ENCODE data around the gene DGKQ. TPM values are rescaled to one million over a fixed set of nuclear protein-coding genes. Genes with fewer than 3 reads are reported as not detected.

The DGKQ gene
- total RNA-seq, 1 experiment from 2014 or later: 12.2 TPM

DNA sequence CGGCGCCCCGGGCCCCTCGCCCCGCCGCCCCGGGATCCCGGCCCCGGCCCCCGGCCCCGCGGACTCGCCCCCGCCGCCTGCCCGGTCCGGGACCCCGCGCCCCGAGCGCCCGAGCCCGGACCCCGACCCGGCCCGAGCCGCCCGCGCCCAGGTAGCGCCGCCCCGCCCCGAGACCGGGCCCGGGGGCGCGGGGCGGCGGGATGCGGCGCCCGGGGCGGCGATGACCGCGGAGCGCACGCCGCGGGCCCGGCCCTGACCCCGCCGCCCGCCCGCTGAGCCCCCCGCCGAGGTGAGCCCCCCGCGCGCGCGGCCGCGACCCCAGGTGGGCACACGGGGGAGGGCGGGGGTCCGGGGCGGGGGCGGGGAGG, 38.3 kb upstream of the DGKQ start:
- CTCF ChIA-PET: interaction anchor here (0.6 kb wide), 1 partner anchor 194 kb away, joined by 7 read pairs; no protein-coding TSS in a partner anchor
- POLR2A ChIA-PET: no interaction called here
- Histone ChIP-seq H3K27ac (ENCODE audit: low read length) (no peak overlapping the region), H3K36me3 (ENCODE audit: control insufficient read depth, insufficient read depth, low read length) (no peaks in the 10 kb centered on the region), H3K27me3 (ENCODE audit: control insufficient read depth, insufficient read depth, low read length) (no peaks in the 10 kb centered on the region), H3K4me3 (ENCODE audit: low read depth in 2 of 2, low read length in 2 of 2) (no peak overlapping the region), H3K9me3 (ENCODE audit: control insufficient read depth, insufficient read depth, low read depth, low read length) (no peaks in the 10 kb centered on the region), H3K4me1 (ENCODE audit: control insufficient read depth, insufficient read depth, low read length) (no peaks in the 10 kb centered on the region; the same call in 1 of the 2 replicates)
- no TSS peak for BruUV-seq (replicated peaks)
- in situ Hi-C loops (cut with HindIII; ENCODE audit: low pct_unique_long_range_greater_than_20kb, low sequenced_read_pairs) (no loop called here), intact Hi-C loops (cut with micrococcal nuclease; ENCODE audit: unreplicated experiment) (no loop called here)
- DNase-seq (ENCODE audit: low read depth, low spot score) (no peak), ATAC-seq (peak; percentile 8; the same call in 1 of the 2 replicates)
- TF ChIP-seq, protein P1, sequence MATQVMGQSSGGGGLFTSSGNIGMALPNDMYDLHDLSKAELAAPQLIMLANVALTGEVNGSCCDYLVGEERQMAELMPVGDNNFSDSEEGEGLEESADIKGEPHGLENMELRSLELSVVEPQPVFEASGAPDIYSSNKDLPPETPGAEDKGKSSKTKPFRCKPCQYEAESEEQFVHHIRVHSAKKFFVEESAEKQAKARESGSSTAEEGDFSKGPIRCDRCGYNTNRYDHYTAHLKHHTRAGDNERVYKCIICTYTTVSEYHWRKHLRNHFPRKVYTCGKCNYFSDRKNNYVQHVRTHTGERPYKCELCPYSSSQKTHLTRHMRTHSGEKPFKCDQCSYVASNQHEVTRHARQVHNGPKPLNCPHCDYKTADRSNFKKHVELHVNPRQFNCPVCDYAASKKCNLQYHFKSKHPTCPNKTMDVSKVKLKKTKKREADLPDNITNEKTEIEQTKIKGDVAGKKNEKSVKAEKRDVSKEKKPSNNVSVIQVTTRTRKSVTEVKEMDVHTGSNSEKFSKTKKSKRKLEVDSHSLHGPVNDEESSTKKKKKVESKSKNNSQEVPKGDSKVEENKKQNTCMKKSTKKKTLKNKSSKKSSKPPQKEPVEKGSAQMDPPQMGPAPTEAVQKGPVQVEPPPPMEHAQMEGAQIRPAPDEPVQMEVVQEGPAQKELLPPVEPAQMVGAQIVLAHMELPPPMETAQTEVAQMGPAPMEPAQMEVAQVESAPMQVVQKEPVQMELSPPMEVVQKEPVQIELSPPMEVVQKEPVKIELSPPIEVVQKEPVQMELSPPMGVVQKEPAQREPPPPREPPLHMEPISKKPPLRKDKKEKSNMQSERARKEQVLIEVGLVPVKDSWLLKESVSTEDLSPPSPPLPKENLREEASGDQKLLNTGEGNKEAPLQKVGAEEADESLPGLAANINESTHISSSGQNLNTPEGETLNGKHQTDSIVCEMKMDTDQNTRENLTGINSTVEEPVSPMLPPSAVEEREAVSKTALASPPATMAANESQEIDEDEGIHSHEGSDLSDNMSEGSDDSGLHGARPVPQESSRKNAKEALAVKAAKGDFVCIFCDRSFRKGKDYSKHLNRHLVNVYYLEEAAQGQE (IDR thresholded peaks at IDR 0.05; ENCODE audit: insufficient read depth in 1 of 2, low read depth in 2 of 2, low read length in 1 of 2): no peak
- TF ChIP-seq SIN3A (IDR thresholded peaks at IDR 0.05; ENCODE audit: borderline replicate concordance, insufficient read depth, low read depth, low read length) (no peak), TCF7L2 (IDR thresholded peaks at IDR 0.05; ENCODE audit: low read depth, low read length) (no peak), POLR2AphosphoS5 (IDR thresholded peaks at IDR 0.05; ENCODE audit: low read depth, low read length) (no peak)
- TF ChIP-seq, protein P2, sequence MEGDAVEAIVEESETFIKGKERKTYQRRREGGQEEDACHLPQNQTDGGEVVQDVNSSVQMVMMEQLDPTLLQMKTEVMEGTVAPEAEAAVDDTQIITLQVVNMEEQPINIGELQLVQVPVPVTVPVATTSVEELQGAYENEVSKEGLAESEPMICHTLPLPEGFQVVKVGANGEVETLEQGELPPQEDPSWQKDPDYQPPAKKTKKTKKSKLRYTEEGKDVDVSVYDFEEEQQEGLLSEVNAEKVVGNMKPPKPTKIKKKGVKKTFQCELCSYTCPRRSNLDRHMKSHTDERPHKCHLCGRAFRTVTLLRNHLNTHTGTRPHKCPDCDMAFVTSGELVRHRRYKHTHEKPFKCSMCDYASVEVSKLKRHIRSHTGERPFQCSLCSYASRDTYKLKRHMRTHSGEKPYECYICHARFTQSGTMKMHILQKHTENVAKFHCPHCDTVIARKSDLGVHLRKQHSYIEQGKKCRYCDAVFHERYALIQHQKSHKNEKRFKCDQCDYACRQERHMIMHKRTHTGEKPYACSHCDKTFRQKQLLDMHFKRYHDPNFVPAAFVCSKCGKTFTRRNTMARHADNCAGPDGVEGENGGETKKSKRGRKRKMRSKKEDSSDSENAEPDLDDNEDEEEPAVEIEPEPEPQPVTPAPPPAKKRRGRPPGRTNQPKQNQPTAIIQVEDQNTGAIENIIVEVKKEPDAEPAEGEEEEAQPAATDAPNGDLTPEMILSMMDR (IDR thresholded peaks at IDR 0.05): no peak

DNA sequence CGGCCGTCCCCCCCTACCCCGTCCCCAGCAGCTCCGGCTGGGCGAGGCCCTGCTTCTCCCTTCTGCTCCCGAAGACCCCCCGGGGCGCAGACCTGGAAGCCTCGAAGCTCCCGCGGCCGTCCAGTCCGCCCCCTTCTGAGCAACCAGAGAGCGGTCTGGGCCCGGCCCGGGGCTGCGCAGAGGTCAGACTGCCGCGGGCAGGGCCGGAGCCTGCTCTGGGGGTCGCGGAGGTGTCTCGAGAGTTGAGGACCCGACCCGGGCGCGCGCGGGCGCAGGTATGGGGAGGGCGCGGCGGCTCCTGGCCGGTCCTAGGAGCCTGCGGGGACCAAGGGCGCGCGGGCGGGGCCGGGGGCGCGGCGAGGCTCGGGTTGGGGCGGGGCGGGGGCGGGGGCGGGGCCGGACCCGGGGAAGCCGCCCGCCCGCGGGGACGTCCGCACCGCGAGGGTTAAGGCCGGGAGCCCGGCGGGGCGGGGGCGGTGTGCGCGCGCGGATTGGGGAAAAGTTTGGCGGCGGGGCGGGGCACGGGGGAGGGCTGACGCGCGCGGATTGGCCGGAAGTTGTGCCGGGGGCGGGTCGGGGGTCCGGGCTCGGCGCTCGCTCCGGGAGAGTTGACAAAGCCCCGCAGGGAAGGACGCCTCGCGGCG, 37.8 kb upstream of the DGKQ start, which contains the start of gene FGFRL1:
Gene FGFRL1 (plus strand): TSS at position 605 of the 644 bp plus-strand sequence. CDS start 860 bp downstream, outside the sequence.
- H3K27me3 ChIP-seq (ENCODE audit: control insufficient read depth, insufficient read depth, low read length): no peaks in the 10 kb centered on the region
- POLR2A ChIA-PET: interaction anchor here (0.6 kb wide), 1 partner anchor 24 kb away, joined by 5 read pairs; no protein-coding TSS in a partner anchor

More for the DNA sequence above, 37.8 kb upstream of the DGKQ start, which contains the start of gene FGFRL1:
- H3K4me1 ChIP-seq (ENCODE audit: control insufficient read depth, insufficient read depth, low read length): no peaks in the 10 kb centered on the region; the same call in 1 of the 2 replicates
- H3K4me3 ChIP-seq (ENCODE audit: low read depth in 2 of 2, low read length in 2 of 2): peak within 1 kb of the TSS; percentile 48 to 59
- intact Hi-C loops (cut with micrococcal nuclease; ENCODE audit: unreplicated experiment) (no loop called here), in situ Hi-C loops (cut with HindIII; ENCODE audit: low pct_unique_long_range_greater_than_20kb, low sequenced_read_pairs) (no loop called here)
- no peaks in the 10 kb centered on the region for H3K9me3 ChIP-seq (ENCODE audit: control insufficient read depth, insufficient read depth, low read depth, low read length)
- no TSS peak for BruUV-seq (replicated peaks)
- no peak within 1 kb of the TSS for H3K27ac ChIP-seq (ENCODE audit: low read length)
- ATAC-seq (peak; percentile 72), DNase-seq (ENCODE audit: low read depth, low spot score) (no peak)
- CTCF ChIA-PET: no interaction called here
- TF ChIP-seq, protein P2 (IDR thresholded peaks at IDR 0.05): no peak
- TF ChIP-seq POLR2AphosphoS5 (IDR thresholded peaks at IDR 0.05; ENCODE audit: low read depth, low read length): no peak
- TF ChIP-seq TCF7L2 (IDR thresholded peaks at IDR 0.05; ENCODE audit: low read depth, low read length): no peak
- TF ChIP-seq SIN3A (IDR thresholded peaks at IDR 0.05; ENCODE audit: borderline replicate concordance, insufficient read depth, low read depth, low read length): no peak
- TF ChIP-seq, protein P1 (IDR thresholded peaks at IDR 0.05; ENCODE audit: insufficient read depth in 1 of 2, low read depth in 2 of 2, low read length in 1 of 2): no peak
- H3K36me3 ChIP-seq (ENCODE audit: control insufficient read depth, insufficient read depth, low read length): no peaks in the 10 kb centered on the region
